BLaER1 treated with 17β-estradiol and CSF1 and Interleukin-3, amounts not matched to agents 10 nM and 100 nM (cell line): Measurements from ENCODE around the gene TANC1.
A peak's percentile ranks its signal among the peaks of the same experiment; 100 is the strongest.

ENCODE experiments used
- H3K27ac ChIP-seq, 11 experiments: shearing (Covaris generic); formaldehyde crosslinking; 2 replicates each; pipeline ENCODE4 v1.8.1; 2022
- H3K27me3 ChIP-seq, 11 experiments: shearing (Covaris generic); formaldehyde crosslinking; 2 replicates each; pipeline ENCODE4 v1.8.1; 2022
- H3K36me3 ChIP-seq, 11 experiments: shearing (Covaris generic); formaldehyde crosslinking; 2 replicates each; pipeline ENCODE4 v1.8.1; 2022
- H3K4me1 ChIP-seq, 10 experiments: shearing (Covaris generic); formaldehyde crosslinking; 2 replicates each; pipeline ENCODE4 v1.8.1; 2022
- H3K4me2 ChIP-seq, 11 experiments: shearing (Covaris generic); formaldehyde crosslinking; 2 replicates each; pipeline ENCODE4 v1.8.1; 2022
- H3K4me3 ChIP-seq, 10 experiments: shearing (Covaris generic); formaldehyde crosslinking; 2 replicates each; pipeline ENCODE4 v1.8.1; 2022
- H3K9ac ChIP-seq, 11 experiments: shearing (Covaris generic); formaldehyde crosslinking; 2 replicates each; pipeline ENCODE4 v1.8.1; 2022
- H3K9me3 ChIP-seq, 11 experiments: shearing (Covaris generic); formaldehyde crosslinking; replicated peaks in 1 of 11; 2 replicates each; pipeline ENCODE4 v1.8.1; 2022
- H4K20me1 ChIP-seq, 11 experiments: shearing (Covaris generic); formaldehyde crosslinking; 2 replicates each; pipeline ENCODE4 v1.8.1; 2022
- Cebpa-rat ChIP-seq, 11 experiments: shearing (Covaris generic); IDR thresholded peaks; 2 replicates each; pipeline ENCODE4 v1.8.1; 2022

Gene TANC1

GRCh38 chr2:158966312-158966711 lies 2.1 kb upstream of the TANC1 start:
- no peak for TF ChIP-seq Cebpa-rat (IDR thresholded peaks at IDR 0.05)
- Histone ChIP-seq H3K36me3 (no peaks in the 10 kb centered on the region), H3K27me3 (peaks cover 57 to 78% (median 71%) of the 10 kb centered on the region in 11 experiments), H3K4me1 (peaks cover 8 to 27% (median 18%) of the 10 kb centered on the region in 10 experiments; a peak in 19 of 20 replicates), H3K4me2 (no peak overlapping the region), H3K9me3 (no peaks in the 10 kb centered on the region), H3K4me3 (no peak overlapping the region), H3K27ac (no peak overlapping the region), H4K20me1 (peaks cover 0 to 22% (median 5%) of the 10 kb centered on the region in 11 experiments; a peak in 7 of 22 replicates), H3K9ac (no peak overlapping the region)

GRCh38 chr2:158967114-158967730 lies 1.2 kb upstream of the TANC1 start:
- H3K4me1 ChIP-seq: peaks cover 8 to 27% (median 18%) of the 10 kb centered on the region in 10 experiments; a peak in 19 of 20 replicates
- no peaks in the 10 kb centered on the region for H3K9me3 ChIP-seq
- peaks cover 0 to 22% (median 5%) of the 10 kb centered on the region in 11 experiments; a peak in 7 of 22 replicates for H4K20me1 ChIP-seq
- H3K4me3 ChIP-seq: peak overlapping the region in 1 of 10 experiments; percentile 59; a peak in 1 of 20 replicates
- H3K36me3 ChIP-seq: no peaks in the 10 kb centered on the region
- H3K9ac ChIP-seq: no peak overlapping the region
- peak overlapping the region in 3 of 11 experiments; percentile 95 to 100 (median 96); a peak in 2 of 22 replicates for H3K4me2 ChIP-seq
- peaks cover 66 to 87% (median 80%) of the 10 kb centered on the region in 11 experiments for H3K27me3 ChIP-seq
- H3K27ac ChIP-seq: no peak overlapping the region
- TF ChIP-seq Cebpa-rat (IDR thresholded peaks at IDR 0.05): no peak

GRCh38 chr2:158967731-158968395 lies 577 bp upstream of the TANC1 start:
- peak overlapping the region; percentile 18 to 79 (median 71); a peak in 20 of 22 replicates for H3K9ac ChIP-seq

GRCh38 chr2:158969162-158969714 lies 798 bp downstream of the TANC1 start:
- peaks cover 8 to 27% (median 18%) of the 10 kb centered on the region in 10 experiments; a peak in 19 of 20 replicates for H3K4me1 ChIP-seq
- H3K4me3 ChIP-seq: peak overlapping the region; percentile 59 to 80 (median 72)
- H3K9ac ChIP-seq: peak overlapping the region; percentile 53 to 79 (median 71)
- peaks cover 0 to 22% (median 5%) of the 10 kb centered on the region in 11 experiments; a peak in 7 of 22 replicates for H4K20me1 ChIP-seq
- peak overlapping the region; percentile 95 to 100 (median 99) for H3K4me2 ChIP-seq
- no peaks in the 10 kb centered on the region for H3K36me3 ChIP-seq
- no peaks in the 10 kb centered on the region for H3K9me3 ChIP-seq
- H3K27ac ChIP-seq: peak overlapping the region in 2 of 11 experiments; percentile 6 to 25; a peak in 4 of 22 replicates
- H3K27me3 ChIP-seq: peaks cover 69 to 88% (median 84%) of the 10 kb centered on the region in 11 experiments
- TF ChIP-seq Cebpa-rat (IDR thresholded peaks at IDR 0.05): no peak

More at GRCh38 chr2:158967731-158968395, 577 bp upstream of the TANC1 start:
- peak overlapping the region; percentile 95 to 100 (median 99) for H3K4me2 ChIP-seq
- no peaks in the 10 kb centered on the region for H3K9me3 ChIP-seq
- peaks cover 0 to 22% (median 5%) of the 10 kb centered on the region in 11 experiments; a peak in 7 of 22 replicates for H4K20me1 ChIP-seq
- H3K27ac ChIP-seq: no peak overlapping the region
- H3K4me1 ChIP-seq: peaks cover 8 to 27% (median 18%) of the 10 kb centered on the region in 10 experiments; a peak in 19 of 20 replicates
- TF ChIP-seq Cebpa-rat (IDR thresholded peaks at IDR 0.05): no peak
- peak overlapping the region; percentile 59 to 80 (median 72) for H3K4me3 ChIP-seq
- H3K36me3 ChIP-seq: no peaks in the 10 kb centered on the region
- peaks cover 69 to 93% (median 86%) of the 10 kb centered on the region in 11 experiments for H3K27me3 ChIP-seq

- Histone ChIP-seq H3K27ac (no peak overlapping the region), H3K4me3 (peak overlapping the region; percentile 59 to 80 (median 72)), H4K20me1 (peaks cover 0 to 22% (median 5%) of the 10 kb centered on the region in 11 experiments; a peak in 7 of 22 replicates), H3K27me3 (peaks cover 69 to 84% (median 81%) of the 10 kb centered on the region in 11 experiments), H3K4me1 (peaks cover 8 to 27% (median 18%) of the 10 kb centered on the region in 10 experiments; a peak in 19 of 20 replicates), H3K36me3 (no peaks in the 10 kb centered on the region), H3K9ac (peak overlapping the region in 10 of 11 experiments; percentile 61 to 79 (median 71); a peak in 16 of 22 replicates), H3K4me2 (peak overlapping the region; percentile 95 to 100 (median 99)), H3K9me3 (no peaks in the 10 kb centered on the region)
- no peak for TF ChIP-seq Cebpa-rat (IDR thresholded peaks at IDR 0.05)
Observed at GRCh38 chr2:158969715-158970240, 1.3 kb downstream of the TANC1 start.

GRCh38 chr2:158970241-158970751 lies 1.9 kb downstream of the TANC1 start:
- TF ChIP-seq Cebpa-rat (IDR thresholded peaks at IDR 0.05): no peak
- no peak overlapping the region for H3K27ac ChIP-seq
- H3K27me3 ChIP-seq: peaks cover 69 to 80% (median 78%) of the 10 kb centered on the region in 11 experiments
- H3K36me3 ChIP-seq: no peaks in the 10 kb centered on the region
- peaks cover 8 to 27% (median 18%) of the 10 kb centered on the region in 10 experiments; a peak in 19 of 20 replicates for H3K4me1 ChIP-seq
- no peaks in the 10 kb centered on the region for H3K9me3 ChIP-seq
- H3K9ac ChIP-seq: peak overlapping the region in 1 of 11 experiments; percentile 71; a peak in 1 of 22 replicates
- peak overlapping the region in 9 of 10 experiments; percentile 59 to 80 (median 74); a peak in 15 of 20 replicates for H3K4me3 ChIP-seq
- H3K4me2 ChIP-seq: peak overlapping the region; percentile 95 to 100 (median 99)
- peaks cover 0 to 22% (median 5%) of the 10 kb centered on the region in 11 experiments; a peak in 7 of 22 replicates for H4K20me1 ChIP-seq

- H3K4me3 ChIP-seq: no peak overlapping the region
- H3K9me3 ChIP-seq: no peaks in the 10 kb centered on the region
- no peak overlapping the region for H3K4me2 ChIP-seq
- peaks cover 0 to 15% (median 0%) of the 10 kb centered on the region in 11 experiments; a peak in 5 of 22 replicates for H4K20me1 ChIP-seq
- H3K4me1 ChIP-seq: peaks cover 8 to 20% (median 15%) of the 10 kb centered on the region in 10 experiments; a peak in 19 of 20 replicates
- H3K27me3 ChIP-seq: peaks cover 40 to 50% (median 49%) of the 10 kb centered on the region in 11 experiments
- no peak overlapping the region for H3K27ac ChIP-seq
- no peaks in the 10 kb centered on the region for H3K36me3 ChIP-seq
- no peak overlapping the region for H3K9ac ChIP-seq
- no peak for TF ChIP-seq Cebpa-rat (IDR thresholded peaks at IDR 0.05)
Observed at GRCh38 chr2:158973116-158973956, 4.9 kb downstream of the TANC1 start.
